ENCODE data around the gene WLS.

The WLS gene

GRCh38 chr1:68132426-68133130 is 99.7 kb downstream of the WLS start:
- DNase-seq (ENCODE audit: low spot score) = no peak

GRCh38 chr1:68131261-68131660 is 101.1 kb downstream of the WLS start:
- no peak for DNase-seq (ENCODE audit: low spot score)

GRCh38 chr1:68129536-68130250 is 102.6 kb downstream of the WLS start:
- no peak for DNase-seq (ENCODE audit: low spot score)

- DNase-seq (ENCODE audit: low spot score) = no peak
Measured at GRCh38 chr1:68128820-68129219, 103.5 kb downstream of the WLS start.

- DNase-seq (ENCODE audit: low spot score) = no peak
Measured at GRCh38 chr1:68128157-68128556, 104.2 kb downstream of the WLS start.

GRCh38 chr1:68121536-68121935 is 110.8 kb downstream of the WLS start:
- DNase-seq (ENCODE audit: low spot score) = no peak

GRCh38 chr1:68120136-68120791 is 112.1 kb downstream of the WLS start:
- peak; percentile 40 for DNase-seq (ENCODE audit: low spot score)

- DNase-seq (ENCODE audit: low spot score) = no peak
Measured at GRCh38 chr1:68119445-68119844, 112.9 kb downstream of the WLS start.

GRCh38 chr1:68117416-68117815 is 114.9 kb downstream of the WLS start:
- DNase-seq (ENCODE audit: low spot score) = no peak

GRCh38 chr1:68116643-68117235 is 115.6 kb downstream of the WLS start:
- peak; percentile 37 for DNase-seq (ENCODE audit: low spot score)

- DNase-seq (ENCODE audit: low spot score) = no peak
Measured at GRCh38 chr1:68115308-68115707, 117.0 kb downstream of the WLS start.

- DNase-seq (ENCODE audit: low spot score) = no peak
Measured at GRCh38 chr1:68113966-68114365, 118.4 kb downstream of the WLS start.

GRCh38 chr1:68112835-68113243 is 119.5 kb downstream of the WLS start:
- no peak for DNase-seq (ENCODE audit: low spot score)

- DNase-seq (ENCODE audit: low spot score) = no peak
Measured at GRCh38 chr1:68111519-68112436, 120.5 kb downstream of the WLS start.

- no peak for DNase-seq (ENCODE audit: low spot score)
Measured at GRCh38 chr1:68107771-68108170, 124.6 kb downstream of the WLS start.

- no peak for DNase-seq (ENCODE audit: low spot score)
Measured at GRCh38 chr1:68103884-68104554, 128.3 kb downstream of the WLS start.

- DNase-seq (ENCODE audit: low spot score) = no peak
Measured at GRCh38 chr1:68103011-68103545, 129.2 kb downstream of the WLS start.

- DNase-seq (ENCODE audit: low spot score) = no peak
Measured at GRCh38 chr1:68101829-68102228, 130.5 kb downstream of the WLS start.

GRCh38 chr1:68100571-68100970 is 131.8 kb downstream of the WLS start:
- no peak for DNase-seq (ENCODE audit: low spot score)

- no peak for DNase-seq (ENCODE audit: low spot score)
Measured at GRCh38 chr1:68093737-68094136, 138.6 kb downstream of the WLS start.

GRCh38 chr1:68087184-68087583 is 145.1 kb downstream of the WLS start:
- no peak for DNase-seq (ENCODE audit: low spot score)
